Colonic mucosa (tissue), 4 donors: ENCODE results near the gene OLFML2A. TPM values are rescaled to one million over a fixed set of nuclear protein-coding genes. Genes with fewer than 3 reads are reported as not detected.

ENCODE experiments used
- DNase-seq: peaks from one replicate; pipeline ENCODE4 v3.0.0-alpha.2; 2020
- H3K27ac ChIP-seq: fragments of 200-600 bp; one replicate; pipeline ENCODE4 v1.8.0; 2021
- H3K27me3 ChIP-seq: fragments of 200-600 bp; one replicate; pipeline ENCODE4 v1.8.0; 2021
- H3K36me3 ChIP-seq: fragments of 200-600 bp; one replicate; pipeline ENCODE4 v1.8.0; 2021
- H3K4me1 ChIP-seq: fragments of 200-600 bp; one replicate; pipeline ENCODE4 v1.8.0; 2021; ENCODE audit warnings: mild to moderate bottlenecking
- H3K4me3 ChIP-seq: fragments of 200-600 bp; one replicate; pipeline ENCODE4 v1.8.0; 2021
- H3K9ac ChIP-seq, 2 donors: one replicate each; pipeline ENCODE4 v1.7.0; 2013; ENCODE audit warnings: control low read depth in 2 of 2, low read depth in 2 of 2, low read length in 2 of 2
- H3K9me3 ChIP-seq: fragments of 200-600 bp; one replicate; pipeline ENCODE4 v1.8.0; 2021
- intact Hi-C: fragments of 100-400 bp; cut with DNase I; formaldehyde crosslinking; loops from one replicate; pipeline ENCODE4 v1.14.1; 2022
- total RNA-seq, 2 donors: library from RNA; stranded (reverse); fragmentation: NEBNext Ultra II Directional in 1 of 2; extraction: Animal tissue kit (Norgen Biotek cat#: 25700) in 1 of 2; gene quantifications; one replicate each; pipeline ENCODE4 v1.2.1, GENCODE V29; 2021
- TF ChIP-seq, protein P1 (sequence below): fragments of 200-600 bp; IDR thresholded peaks from one replicate; pipeline ENCODE4 v1.8.0; 2022; ENCODE audit warnings: antibody characterized with exemption, mild to moderate bottlenecking
- donor health status: healthy.
- donor health status: DM: no; HTN: no; CAD: no.
- donor health status: DM: no; HTN: no; CAD: no.

The OLFML2A gene
- total RNA-seq, 2 donors from 2014 or later = 2.9 to 12.1 TPM

GRCh38 chr9:124782661-124783574 lies 6.0 kb downstream of the OLFML2A start:
- no peaks in the 10 kb centered on the region for H3K9me3 ChIP-seq
- H3K4me3 ChIP-seq = no peak overlapping the region
- intact Hi-C loops = no loop called here
- no peak for DNase-seq
- no peak overlapping the region for H3K9ac ChIP-seq
- no peaks in the 10 kb centered on the region for H3K4me1 ChIP-seq
- no peaks in the 10 kb centered on the region for H3K27me3 ChIP-seq
- TF ChIP-seq, protein P1, sequence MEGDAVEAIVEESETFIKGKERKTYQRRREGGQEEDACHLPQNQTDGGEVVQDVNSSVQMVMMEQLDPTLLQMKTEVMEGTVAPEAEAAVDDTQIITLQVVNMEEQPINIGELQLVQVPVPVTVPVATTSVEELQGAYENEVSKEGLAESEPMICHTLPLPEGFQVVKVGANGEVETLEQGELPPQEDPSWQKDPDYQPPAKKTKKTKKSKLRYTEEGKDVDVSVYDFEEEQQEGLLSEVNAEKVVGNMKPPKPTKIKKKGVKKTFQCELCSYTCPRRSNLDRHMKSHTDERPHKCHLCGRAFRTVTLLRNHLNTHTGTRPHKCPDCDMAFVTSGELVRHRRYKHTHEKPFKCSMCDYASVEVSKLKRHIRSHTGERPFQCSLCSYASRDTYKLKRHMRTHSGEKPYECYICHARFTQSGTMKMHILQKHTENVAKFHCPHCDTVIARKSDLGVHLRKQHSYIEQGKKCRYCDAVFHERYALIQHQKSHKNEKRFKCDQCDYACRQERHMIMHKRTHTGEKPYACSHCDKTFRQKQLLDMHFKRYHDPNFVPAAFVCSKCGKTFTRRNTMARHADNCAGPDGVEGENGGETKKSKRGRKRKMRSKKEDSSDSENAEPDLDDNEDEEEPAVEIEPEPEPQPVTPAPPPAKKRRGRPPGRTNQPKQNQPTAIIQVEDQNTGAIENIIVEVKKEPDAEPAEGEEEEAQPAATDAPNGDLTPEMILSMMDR = no peak
- H3K36me3 ChIP-seq = no peaks in the 10 kb centered on the region
- H3K27ac ChIP-seq = no peak overlapping the region

- Histone ChIP-seq H3K9me3 (no peaks in the 10 kb centered on the region), H3K36me3 (no peaks in the 10 kb centered on the region), H3K27me3 (no peaks in the 10 kb centered on the region), H3K4me1 (no peaks in the 10 kb centered on the region), H3K9ac (no peak overlapping the region), H3K4me3 (no peak overlapping the region), H3K27ac (no peak overlapping the region)
- intact Hi-C loops = no loop called here
- no peak for DNase-seq
- TF ChIP-seq, protein P1 = no peak
Observed at GRCh38 chr9:124783830-124784229, 6.9 kb downstream of the OLFML2A start.

GRCh38 chr9:124784509-124784908 lies 7.6 kb downstream of the OLFML2A start:
- Histone ChIP-seq H3K36me3 (no peaks in the 10 kb centered on the region), H3K4me3 (no peak overlapping the region), H3K27me3 (no peaks in the 10 kb centered on the region), H3K4me1 (no peaks in the 10 kb centered on the region), H3K9me3 (no peaks in the 10 kb centered on the region), H3K9ac (no peak overlapping the region), H3K27ac (no peak overlapping the region)
- DNase-seq = no peak
- intact Hi-C loops = no loop called here
- TF ChIP-seq, protein P1 = no peak

DNA sequence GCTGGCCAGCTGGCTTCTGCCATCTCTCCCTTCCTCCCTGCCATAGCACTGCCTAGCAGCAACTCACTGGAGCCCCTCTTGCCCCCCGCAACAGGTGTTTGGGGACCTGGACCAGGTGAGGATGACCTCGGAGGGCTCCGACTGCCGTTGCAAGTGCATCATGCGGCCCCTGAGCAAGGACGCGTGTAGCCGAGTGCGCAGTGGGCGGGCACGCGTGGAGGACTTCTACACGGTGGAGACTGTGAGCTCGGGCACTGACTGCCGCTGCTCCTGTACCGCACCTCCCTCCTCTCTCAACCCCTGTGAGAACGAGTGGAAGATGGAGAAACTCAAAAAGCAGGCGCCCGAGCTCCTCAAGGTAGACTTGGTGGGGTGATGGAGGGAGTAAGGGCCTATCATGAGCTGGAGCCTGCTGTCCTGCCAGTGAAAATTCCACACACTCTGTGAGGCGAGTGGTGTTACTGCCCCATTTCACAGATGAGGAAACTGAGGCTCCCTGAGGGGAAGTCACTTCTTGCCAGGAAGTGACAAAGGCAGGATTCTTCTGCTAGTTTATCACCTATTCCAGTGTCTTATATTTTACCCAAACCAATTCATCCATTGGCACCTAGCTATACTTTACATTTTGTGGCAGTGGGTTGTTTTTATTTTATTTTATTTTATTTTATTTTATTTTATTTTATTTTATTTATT lies 10.1 kb downstream of the OLFML2A start:
- Histone ChIP-seq H3K4me1 (no peaks in the 10 kb centered on the region), H3K4me3 (no peak overlapping the region), H3K9me3 (no peaks in the 10 kb centered on the region), H3K9ac (no peak overlapping the region), H3K27ac (no peak overlapping the region), H3K27me3 (no peaks in the 10 kb centered on the region), H3K36me3 (no peaks in the 10 kb centered on the region)
- TF ChIP-seq, protein P1 = no peak
- intact Hi-C loops = no loop called here
- no peak for DNase-seq

DNA sequence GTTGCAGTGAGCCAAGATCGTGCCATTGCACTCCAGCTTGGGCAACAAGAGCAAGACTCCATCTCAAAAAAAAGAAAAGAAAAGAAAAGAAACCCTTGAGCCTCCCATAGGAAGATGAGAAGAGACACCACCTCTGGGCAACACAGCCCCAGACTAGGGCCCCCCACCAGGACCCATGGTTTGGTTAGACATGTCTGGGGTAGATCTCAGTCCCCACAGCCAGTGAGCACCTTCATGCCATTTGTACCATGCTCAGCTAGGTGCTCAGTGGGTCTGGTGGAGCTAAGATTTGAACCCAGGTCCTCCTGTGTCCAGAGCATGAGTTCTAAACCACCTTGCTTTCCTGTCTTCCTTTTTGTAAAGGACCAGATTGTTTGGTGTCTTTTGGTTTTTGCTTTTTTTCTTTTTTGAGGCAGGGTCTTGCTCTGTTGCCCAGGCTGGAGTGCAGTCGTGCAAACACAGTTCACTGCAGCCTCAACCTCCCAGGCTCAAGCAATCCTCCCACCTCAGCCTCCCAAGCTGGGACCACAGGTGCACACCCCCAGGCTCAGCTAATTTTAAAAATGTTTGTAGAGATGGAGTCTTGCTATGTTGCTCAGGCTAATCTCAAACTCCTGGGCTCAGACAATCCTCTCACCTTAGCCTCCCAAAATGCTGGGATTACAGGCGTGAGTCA lies 11.7 kb downstream of the OLFML2A start:
- no peak for DNase-seq
- no peak overlapping the region for H3K9ac ChIP-seq
- H3K27ac ChIP-seq = no peak overlapping the region
- TF ChIP-seq, protein P1 = no peak
- no peak overlapping the region for H3K4me3 ChIP-seq
- no peaks in the 10 kb centered on the region for H3K9me3 ChIP-seq
- intact Hi-C loops = no loop called here
- no peaks in the 10 kb centered on the region for H3K4me1 ChIP-seq
- H3K27me3 ChIP-seq = no peaks in the 10 kb centered on the region
- H3K36me3 ChIP-seq = no peaks in the 10 kb centered on the region
